Measurements from ENCODE around the gene RPRD2.

RPRD2 gene

DNA sequence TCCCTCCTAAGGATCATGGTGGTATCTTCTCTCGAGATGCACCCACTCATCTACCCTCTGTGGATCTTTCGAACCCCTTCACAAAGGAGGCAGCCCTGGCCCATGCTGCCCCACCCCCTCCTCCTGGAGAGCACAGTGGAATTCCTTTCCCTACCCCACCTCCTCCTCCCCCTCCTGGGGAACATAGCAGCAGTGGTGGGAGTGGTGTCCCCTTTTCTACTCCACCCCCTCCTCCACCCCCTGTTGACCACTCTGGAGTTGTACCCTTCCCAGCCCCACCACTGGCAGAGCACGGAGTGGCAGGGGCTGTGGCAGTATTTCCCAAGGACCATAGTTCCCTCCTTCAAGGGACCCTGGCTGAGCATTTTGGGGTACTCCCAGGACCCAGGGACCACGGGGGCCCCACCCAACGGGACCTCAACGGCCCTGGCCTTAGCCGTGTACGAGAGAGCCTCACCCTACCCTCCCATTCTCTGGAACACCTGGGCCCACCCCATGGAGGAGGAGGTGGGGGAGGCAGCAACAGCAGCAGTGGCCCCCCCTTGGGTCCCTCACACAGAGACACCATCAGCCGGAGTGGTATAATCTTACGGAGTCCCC is 108.8 kb downstream of the RPRD2 start:
- no peak for DNase-seq (ENCODE audit: low spot score)

- no peak for DNase-seq (ENCODE audit: low spot score)
Measured at GRCh38 chr1:150473659-150474058, 109.7 kb downstream of the RPRD2 start.

DNA sequence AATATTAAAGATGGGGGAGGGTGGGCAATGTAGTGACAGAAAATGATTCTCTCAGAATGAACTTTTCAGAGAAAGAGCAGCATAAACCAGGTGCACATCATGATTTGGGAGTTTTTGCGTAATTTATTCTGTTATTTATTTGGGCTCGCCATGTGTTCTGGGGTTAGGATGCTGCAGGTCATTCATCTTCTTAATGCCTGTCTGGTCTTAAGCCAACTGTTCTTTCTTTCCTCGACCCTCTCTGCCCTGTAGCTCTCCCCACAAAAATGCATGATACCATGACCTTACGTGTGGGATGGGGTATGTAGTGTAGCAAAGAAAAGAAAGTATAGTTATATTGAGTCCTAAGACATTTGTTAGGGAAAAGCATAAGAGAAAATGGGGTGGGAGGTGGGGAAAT is 110.9 kb downstream of the RPRD2 start:
- DNase-seq (ENCODE audit: low spot score), result no peak

- DNase-seq (ENCODE audit: low spot score), result no peak
Measured at GRCh38 chr1:150476754-150477153, 112.8 kb downstream of the RPRD2 start.

DNA sequence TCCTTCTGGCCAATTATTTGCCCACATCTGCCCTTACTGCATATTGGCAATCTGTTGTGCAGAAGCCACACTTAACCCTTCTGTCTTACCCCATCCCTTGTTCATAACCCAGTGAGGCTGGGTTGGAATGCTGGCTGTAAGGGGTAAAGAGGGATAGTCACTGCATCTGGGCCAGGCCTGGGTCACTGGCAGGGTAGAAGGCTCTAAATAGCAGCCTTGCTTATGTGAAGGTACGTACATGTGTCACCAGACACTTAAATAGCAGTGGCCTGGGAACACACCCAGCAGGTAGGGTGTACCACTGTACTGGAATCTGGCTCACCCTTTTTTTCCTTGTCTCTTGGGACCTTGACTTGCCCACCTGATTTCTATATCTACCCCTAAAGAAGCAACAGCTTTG is 113.4 kb downstream of the RPRD2 start:
- no peak for DNase-seq (ENCODE audit: low spot score)

GRCh38 chr1:150477733-150478132 is 113.8 kb downstream of the RPRD2 start:
- no peak for DNase-seq (ENCODE audit: low spot score)

GRCh38 chr1:150479370-150479769 is 115.4 kb downstream of the RPRD2 start:
- DNase-seq (ENCODE audit: low spot score), result no peak

- DNase-seq (ENCODE audit: low spot score), result no peak
Measured at GRCh38 chr1:150479927-150480352, 116.0 kb downstream of the RPRD2 start.

DNA sequence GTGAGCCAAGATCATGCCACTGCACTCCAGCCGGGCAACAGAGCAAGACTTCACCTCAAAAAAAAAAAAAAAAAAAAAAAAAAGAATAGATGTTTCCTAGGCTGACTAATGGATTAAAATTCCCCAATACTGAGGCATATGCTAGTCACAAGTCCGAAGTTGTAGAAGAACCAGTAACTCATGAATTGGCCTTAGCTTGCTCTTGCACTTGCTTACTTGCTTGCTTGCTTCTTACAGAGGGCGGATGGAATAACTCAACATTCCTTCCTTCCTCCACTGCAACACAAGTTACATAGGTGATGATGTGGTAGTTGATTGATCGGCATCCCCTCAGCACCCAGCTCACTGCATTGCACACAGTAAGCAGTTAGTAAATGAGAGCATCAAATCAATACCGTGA is 120.5 kb downstream of the RPRD2 start:
- no peak for DNase-seq (ENCODE audit: low spot score)

- peak; percentile 30 for DNase-seq (ENCODE audit: low spot score)
Measured at GRCh38 chr1:150484861-150485260, 120.9 kb downstream of the RPRD2 start.

GRCh38 chr1:150486966-150487762 is 123.2 kb downstream of the RPRD2 start, which contains the start of gene TARS2:
TSS of gene TARS2 (plus strand) at chr1:150487419. CDS start at chr1:150487451, 32 bp downstream.
- peak; percentile 97 for DNase-seq (ENCODE audit: low spot score)

DNA sequence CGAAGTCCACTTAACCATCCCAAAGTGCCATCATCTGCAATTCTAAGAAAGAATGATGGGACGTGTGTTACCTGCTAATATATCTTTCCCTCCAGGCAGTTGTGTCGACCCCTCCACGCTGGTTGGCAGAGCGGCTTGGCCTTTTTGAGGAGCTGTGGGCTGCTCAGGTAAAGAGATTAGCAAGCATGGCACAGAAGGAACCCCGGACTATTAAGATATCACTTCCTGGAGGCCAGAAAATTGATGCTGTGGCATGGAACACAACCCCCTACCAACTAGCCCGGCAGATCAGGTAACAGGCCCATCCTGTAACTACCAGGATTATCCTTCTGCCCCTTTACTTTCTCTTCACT is 123.8 kb downstream of the RPRD2 start:
- no peak for DNase-seq (ENCODE audit: low spot score)

GRCh38 chr1:150493175-150493574 is 129.2 kb downstream of the RPRD2 start:
- no peak for DNase-seq (ENCODE audit: low spot score)

- DNase-seq (ENCODE audit: low spot score), result no peak
Measured at GRCh38 chr1:150498342-150498741, 134.4 kb downstream of the RPRD2 start.

GRCh38 chr1:150505431-150505830 is 141.5 kb downstream of the RPRD2 start:
- DNase-seq (ENCODE audit: low spot score), result no peak

DNA sequence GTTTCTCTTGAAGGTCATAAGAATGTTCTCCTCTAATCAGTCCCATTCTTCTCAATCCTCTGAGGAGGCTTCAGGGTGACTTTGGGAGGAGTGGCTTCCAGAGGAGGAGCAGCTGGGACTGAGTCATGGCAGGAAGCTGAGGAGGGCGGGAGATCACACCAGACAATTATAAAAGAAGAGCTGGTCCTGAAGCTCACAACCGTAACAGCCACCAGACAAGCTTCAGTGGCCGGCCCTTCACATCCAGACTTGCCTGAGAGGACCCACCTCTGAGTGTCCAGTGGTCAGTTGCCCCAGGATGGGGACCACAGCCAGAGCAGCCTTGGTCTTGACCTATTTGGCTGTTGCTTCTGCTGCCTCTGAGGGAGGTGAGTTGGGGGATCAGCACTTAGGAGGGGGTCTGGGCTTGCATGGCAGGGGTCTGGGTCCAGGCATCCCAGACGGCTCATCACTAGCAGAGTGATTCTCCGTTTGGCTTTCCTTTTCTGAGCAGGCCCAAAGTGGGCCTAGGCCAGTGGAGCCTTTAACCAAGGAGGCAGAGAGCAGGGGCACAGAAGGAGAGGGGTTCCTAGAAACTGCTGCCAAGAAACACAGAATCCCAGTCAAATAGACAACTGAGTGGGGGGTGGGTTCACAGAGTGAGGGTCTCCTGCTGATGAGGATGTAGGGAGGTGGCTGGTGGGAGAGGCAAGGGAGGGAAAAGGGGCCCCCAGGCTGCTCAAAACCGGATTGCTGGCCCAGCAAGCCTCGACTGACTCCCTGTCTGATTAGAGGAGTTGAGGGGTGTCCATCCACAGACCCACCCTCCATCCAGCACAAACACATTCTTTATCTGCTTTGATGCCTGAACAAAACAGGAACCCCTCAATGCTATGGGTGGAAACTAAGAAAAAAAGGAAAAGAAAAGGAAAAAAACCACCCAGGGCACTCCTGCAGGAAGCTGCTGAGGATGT is 144.2 kb downstream of the RPRD2 start, which contains the start of gene ECM1:
TSS of gene ECM1 (plus strand) at position 198 of the 953 bp plus-strand sequence. CDS start at position 299, 101 bp downstream.
- DNase-seq (ENCODE audit: low spot score), result peak; percentile 65

DNA sequence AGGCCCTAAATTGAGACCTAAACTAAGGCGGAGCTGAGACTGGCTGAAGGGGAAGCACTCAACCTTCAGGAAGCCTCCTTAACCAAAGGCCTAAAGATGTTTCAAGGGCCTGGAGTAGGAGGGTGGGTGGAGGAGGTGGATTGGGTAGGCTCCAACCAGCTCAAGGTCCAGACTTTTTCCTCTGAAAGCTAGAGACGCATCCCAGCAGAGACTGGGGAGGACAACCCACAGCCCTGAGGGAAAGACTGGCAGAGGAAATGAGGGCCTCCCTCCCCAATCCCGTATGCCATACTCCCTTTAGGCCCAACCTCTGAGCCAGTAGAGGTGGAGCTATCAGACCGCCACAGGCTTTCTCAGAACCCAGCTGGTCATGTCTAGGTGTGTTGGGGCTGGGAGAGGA is 145.0 kb downstream of the RPRD2 start:
- no peak for DNase-seq (ENCODE audit: low spot score)

GRCh38 chr1:150511551-150511950 is 147.6 kb downstream of the RPRD2 start:
- DNase-seq (ENCODE audit: low spot score), result no peak

- DNase-seq (ENCODE audit: low spot score), result no peak
Measured at GRCh38 chr1:150511985-150512660, 148.2 kb downstream of the RPRD2 start.

DNA sequence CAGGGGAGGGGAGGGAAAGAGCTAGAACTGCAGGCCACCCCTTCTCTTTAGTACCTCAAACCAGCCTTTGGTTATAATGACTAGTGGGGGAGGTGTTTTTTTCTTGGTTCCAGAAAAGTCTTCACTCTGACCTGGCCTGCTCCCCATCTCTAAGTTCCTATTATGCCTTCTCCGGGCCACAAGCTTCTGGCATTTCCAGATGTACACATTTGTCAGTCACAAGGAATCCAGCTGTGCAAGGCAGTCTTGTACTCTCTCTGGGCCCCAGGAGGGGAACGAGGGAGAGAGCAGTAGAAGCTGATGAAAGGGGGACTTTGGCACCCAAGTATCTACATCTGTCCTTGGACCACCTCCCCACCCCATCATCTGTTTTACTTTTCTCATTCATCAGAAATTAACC is 148.9 kb downstream of the RPRD2 start:
- DNase-seq (ENCODE audit: low spot score), result no peak

DNA sequence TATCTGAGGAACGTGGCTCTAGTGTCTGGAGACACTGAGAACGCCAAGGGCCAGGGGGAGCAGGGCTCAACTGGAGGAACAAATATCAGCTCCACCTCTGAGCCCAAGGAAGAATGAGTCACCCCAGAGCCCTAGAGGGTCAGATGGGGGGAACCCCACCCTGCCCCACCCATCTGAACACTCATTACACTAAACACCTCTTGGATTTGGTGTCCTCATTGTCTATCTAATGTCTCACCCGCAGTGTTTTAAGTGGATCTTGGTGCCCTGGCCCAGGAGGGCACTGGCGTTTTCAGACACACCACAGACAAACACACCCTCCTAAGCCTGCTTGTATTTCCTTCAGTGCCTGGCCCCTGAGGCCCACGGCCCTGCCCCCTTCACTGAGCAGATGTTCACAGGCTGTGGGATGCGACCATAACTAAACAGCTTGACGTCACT is 149.4 kb downstream of the RPRD2 start:
- peak; percentile 47 for DNase-seq (ENCODE audit: low spot score)

GRCh38 chr1:150514260-150514659 is 150.3 kb downstream of the RPRD2 start:
- DNase-seq (ENCODE audit: low spot score), result no peak
